SHP77 (cell line): ENCODE data around the gene TMOD3.

Source experiments
- DNase-seq, 2 experiments: peaks; one replicate each; lab custom pipeline; 2025; lab: John Stamatoyannopoulos, UW

Gene TMOD3

GRCh38 chr15:51828621-51829375 is 655 bp upstream of the TMOD3 start:
- no peak for DNase-seq

- no peak for DNase-seq
Observed at GRCh38 chr15:51830276-51830806, 888 bp downstream of the TMOD3 start.

GRCh38 chr15:51833772-51834171 is 4.3 kb downstream of the TMOD3 start:
- no peak for DNase-seq

- no peak for DNase-seq
Observed at GRCh38 chr15:51837792-51838251, 8.4 kb downstream of the TMOD3 start.

GRCh38 chr15:51838270-51838669 is 8.8 kb downstream of the TMOD3 start:
- DNase-seq, result no peak

GRCh38 chr15:51840692-51841091 is 11.2 kb downstream of the TMOD3 start:
- no peak for DNase-seq

GRCh38 chr15:51841406-51842040 is 12.1 kb downstream of the TMOD3 start:
- DNase-seq, result no peak

GRCh38 chr15:51842265-51842664 is 12.8 kb downstream of the TMOD3 start:
- DNase-seq, result no peak

GRCh38 chr15:51842852-51843737 is 13.6 kb downstream of the TMOD3 start:
- DNase-seq, result no peak

GRCh38 chr15:51844747-51845426 is 15.4 kb downstream of the TMOD3 start:
- DNase-seq, result no peak

- no peak for DNase-seq
Observed at GRCh38 chr15:51846066-51846462, 16.6 kb downstream of the TMOD3 start.

- no peak for DNase-seq
Observed at GRCh38 chr15:51846463-51847230, 17.2 kb downstream of the TMOD3 start.

- DNase-seq, result no peak
Observed at GRCh38 chr15:51848811-51849210, 19.4 kb downstream of the TMOD3 start.

- no peak for DNase-seq
Observed at GRCh38 chr15:51849860-51850259, 20.4 kb downstream of the TMOD3 start.

GRCh38 chr15:51853998-51854397 is 24.5 kb downstream of the TMOD3 start:
- no peak for DNase-seq

- DNase-seq, result no peak
Observed at GRCh38 chr15:51855612-51856011, 26.2 kb downstream of the TMOD3 start.

- DNase-seq, result no peak
Observed at GRCh38 chr15:51856714-51857380, 27.4 kb downstream of the TMOD3 start.

- DNase-seq, result no peak
Observed at GRCh38 chr15:51861557-51862359, 32.3 kb downstream of the TMOD3 start.

- DNase-seq, result no peak
Observed at GRCh38 chr15:51863131-51863530, 33.7 kb downstream of the TMOD3 start.
